Stomach (tissue), 9 donors: Measurements from ENCODE around the gene TOR4A. TPM values are rescaled to one million over a fixed set of nuclear protein-coding genes. Genes with fewer than 3 reads are reported as not detected.

Experiments used
- DNase-seq, 2 donors: peaks; one replicate each; pipeline versions ENCODE4 v3.0.0 to v3.0.0-alpha.2; 2013 to 2019
- H3K27ac ChIP-seq, 5 donors: fragments of 200-600 bp in 4 of 5; sonication (generic) in 4 of 5; one replicate each; pipeline ENCODE4 v1.5.1; 2013 to 2019; ENCODE audit warnings: mild to moderate bottlenecking in 1 of 5, moderate library complexity in 1 of 5
- H3K27me3 ChIP-seq, 3 donors: fragments of 200-600 bp; sonication (generic); one replicate each; pipeline ENCODE4 v1.5.1; 2017 to 2019; ENCODE audit warnings: mixed run types in 1 of 3
- H3K36me3 ChIP-seq, 4 donors: fragments of 200-600 bp; sonication (generic); 1 replicate in 3 of 4; 2 replicates in 1 of 4; pipeline ENCODE4 v1.5.1; 2016 to 2019
- H3K4me1 ChIP-seq, 4 donors: fragments of 200-600 bp; sonication (generic); one replicate each; pipeline ENCODE4 v1.5.1; 2016 to 2019
- H3K4me3 ChIP-seq, 4 donors: fragments of 200-600 bp; sonication (generic) in 3 of 4; one replicate each; pipeline ENCODE4 v1.5.1; 2016 to 2019; ENCODE audit warnings: mild to moderate bottlenecking in 1 of 4
- H3K9me3 ChIP-seq, 4 donors: fragments of 200-600 bp; sonication (generic); one replicate each; pipeline ENCODE4 v1.5.1; 2016 to 2019
- CTCF ChIP-seq, 7 experiments: fragments of 450-650 bp in 4 of 7; fragments of 200-600 bp in 3 of 7; sonication (generic) in 3 of 7; IDR thresholded peaks; one replicate each; pipeline ENCODE4 v1.5.1; 2016 to 2019; ENCODE audit warnings: antibody characterized with exemption in 7 of 7, control low read depth in 2 of 7, mild to moderate bottlenecking in 1 of 7
- EP300 ChIP-seq: sonication (generic); formaldehyde crosslinking; IDR thresholded peaks from one replicate; pipeline ENCODE4 v1.6.1; 2017; ENCODE audit warnings: antibody characterized with exemption
- POLR2A ChIP-seq, 4 donors: fragments of 450-650 bp; IDR thresholded peaks; one replicate each; pipeline ENCODE4 v1.6.1; 2016; ENCODE audit warnings: antibody characterized with exemption in 4 of 4, control low read depth in 2 of 4, mild to moderate bottlenecking in 1 of 4, moderate library complexity in 1 of 4
- POLR2AphosphoS5 ChIP-seq, 3 donors: sonication (generic); formaldehyde crosslinking; IDR thresholded peaks; one replicate each; pipeline ENCODE4 v1.6.1; 2016; ENCODE audit warnings: antibody characterized with exemption in 3 of 3
- WGBS, 5 donors: extraction: QIAGEN DNeasy Blood & Tissue Kit in 3 of 5; methylation state at CpG; one replicate each; pipeline versions ENCODE4 v1.1.5 to v1.1.7; 2013 to 2018; 5-methylcytosine and 5-hydroxymethylcytosine counted together
- intact Hi-C: fragments of 100-400 bp; cut with DNase I; formaldehyde crosslinking; loops from one replicate; pipeline ENCODE4 v1.15.1; 2023; ENCODE audit warnings: low total_unique reads
- polyA plus RNA-seq, 3 donors: library from polyadenylated mRNA; stranded (reverse); fragments of 200-250 nt; gene quantifications; one replicate each; pipeline ENCODE4 v1.2.3, GENCODE V29; 2013
- total RNA-seq, 5 donors: library from RNA; depleted of rRNA; stranded (reverse); fragments of >200 nt; gene quantifications; one replicate each; pipeline versions ENCODE4 v1.1.0 to v1.2.3, GENCODE V29; 2014 to 2016
- donor health status: healthy with polysubstance abuse.
- donor health status: Bipolar disorder and iron deficiency.
- donor health status: healthy.

The TOR4A gene
- total and polyA plus RNA-seq, 8 donors, result 5.9 to 180 (median 10.2) TPM

- Histone ChIP-seq H3K36me3 (peaks cover 21 to 57% (median 39%) of the 10 kb centered on the region in 4 donors), H3K27me3 (peaks cover 0 to 58% (median 0%) of the 10 kb centered on the region in 3 donors), H3K4me3 (peak overlapping the region in 2 of 4 donors; percentile 31 to 53), H3K27ac (no peak overlapping the region), H3K4me1 (peaks cover 54 to 74% (median 63%) of the 10 kb centered on the region in 4 donors), H3K9me3 (no peaks in the 10 kb centered on the region)
- intact Hi-C loops, result no loop called here
- WGBS, 5 donors, result 85 to 93% (median 89%) methylated on average over 18 to 41 of the region's 41 CpGs
- peak in 1 of 2 donors; percentile 21 for DNase-seq
- no peak for TF ChIP-seq POLR2A (IDR thresholded peaks at IDR 0.05)
- no peak for TF ChIP-seq CTCF (IDR thresholded peaks at IDR 0.05)
- no peak for TF ChIP-seq EP300
- TF ChIP-seq POLR2AphosphoS5 (IDR thresholded peaks at IDR 0.05), result no peak
These were observed 2.4 kb downstream of the TOR4A start for GRCh38 chr9:137279741-137280473.

- no peaks in the 10 kb centered on the region for H3K9me3 ChIP-seq
- TF ChIP-seq EP300 (no peak), CTCF (IDR thresholded peaks at IDR 0.05) (peak in 1 of 7 experiments; percentile 21)
- peaks cover 0 to 58% (median 0%) of the 10 kb centered on the region in 3 donors for H3K27me3 ChIP-seq
- H3K27ac ChIP-seq, result peak overlapping the region in 1 of 5 donors; percentile 0
- peaks cover 47 to 66% (median 55%) of the 10 kb centered on the region in 4 donors for H3K4me1 ChIP-seq
- H3K4me3 ChIP-seq, result peak overlapping the region in 2 of 4 donors; percentile 18 to 31
- peaks cover 21 to 57% (median 39%) of the 10 kb centered on the region in 4 donors for H3K36me3 ChIP-seq
- peak in 1 of 2 donors; percentile 70 for DNase-seq
- intact Hi-C loops, result no loop called here
- WGBS, 5 donors, result 40 to 81% (median 51%) methylated on average over 33 to 85 of the region's 85 CpGs
These were observed 3.2 kb downstream of the TOR4A start for GRCh38 chr9:137280474-137281344.

GRCh38 chr9:137281345-137282116, 4.0 kb downstream of the TOR4A start:
- intact Hi-C loops, result no loop called here
- H3K4me3 ChIP-seq, result peak overlapping the region in 2 of 4 donors; percentile 18 to 31
- DNase-seq, result peak in 1 of 2 donors; percentile 43
- H3K27ac ChIP-seq, result peak overlapping the region in 1 of 5 donors; percentile 0
- H3K36me3 ChIP-seq, result peaks cover 21 to 57% (median 39%) of the 10 kb centered on the region in 4 donors
- TF ChIP-seq EP300 (no peak), CTCF (IDR thresholded peaks at IDR 0.05) (no peak), POLR2A (IDR thresholded peaks at IDR 0.05) (no peak), POLR2AphosphoS5 (IDR thresholded peaks at IDR 0.05) (no peak)
- H3K4me1 ChIP-seq, result peaks cover 38 to 58% (median 47%) of the 10 kb centered on the region in 4 donors
- WGBS, 5 donors, result 75 to 86% (median 80%) methylated on average over 5 to 39 of the region's 39 CpGs
- H3K9me3 ChIP-seq, result no peaks in the 10 kb centered on the region
- H3K27me3 ChIP-seq, result peaks cover 0 to 54% (median 0%) of the 10 kb centered on the region in 3 donors
